Measurements from ENCODE around the gene SELP. TPM values are rescaled to one million over a fixed set of nuclear protein-coding genes. Genes with fewer than 3 reads are reported as not detected.

SELP gene
- total RNA-seq, 1 experiment from 2014 or later = not detected

- no peak for TF ChIP-seq SIN3A (IDR thresholded peaks at IDR 0.05; ENCODE audit: borderline replicate concordance, insufficient read depth, low read depth, low read length)
- intact Hi-C loops (cut with micrococcal nuclease; ENCODE audit: unreplicated experiment) (loop anchor here (5.0 kb wide), 1 partner anchor 202 kb away; no protein-coding TSS in a partner anchor), in situ Hi-C loops (cut with HindIII; ENCODE audit: low pct_unique_long_range_greater_than_20kb, low sequenced_read_pairs) (no loop called here)
- CTCF ChIA-PET = no interaction called here
- H3K4me1 ChIP-seq (ENCODE audit: control insufficient read depth, insufficient read depth, low read length) = no peaks in the 10 kb centered on the region
- no peaks in the 10 kb centered on the region for H3K36me3 ChIP-seq (ENCODE audit: control insufficient read depth, insufficient read depth, low read length)
- H3K9me3 ChIP-seq (ENCODE audit: control insufficient read depth, insufficient read depth, low read depth, low read length) = no peaks in the 10 kb centered on the region
- DNase-seq (ENCODE audit: low read depth, low spot score) = no peak
- no peak for ATAC-seq
- POLR2A ChIA-PET = no interaction called here
- H3K27ac ChIP-seq (ENCODE audit: low read length) = no peak overlapping the region
- no peak overlapping the region for H3K4me3 ChIP-seq (ENCODE audit: low read depth in 2 of 2, low read length in 2 of 2)
- H3K27me3 ChIP-seq (ENCODE audit: control insufficient read depth, insufficient read depth, low read length) = no peaks in the 10 kb centered on the region
- BruUV-seq (replicated peaks) = no TSS peak
Observed at GRCh38 chr1:169604781-169605560, 25.0 kb downstream of the SELP start.

DNA sequence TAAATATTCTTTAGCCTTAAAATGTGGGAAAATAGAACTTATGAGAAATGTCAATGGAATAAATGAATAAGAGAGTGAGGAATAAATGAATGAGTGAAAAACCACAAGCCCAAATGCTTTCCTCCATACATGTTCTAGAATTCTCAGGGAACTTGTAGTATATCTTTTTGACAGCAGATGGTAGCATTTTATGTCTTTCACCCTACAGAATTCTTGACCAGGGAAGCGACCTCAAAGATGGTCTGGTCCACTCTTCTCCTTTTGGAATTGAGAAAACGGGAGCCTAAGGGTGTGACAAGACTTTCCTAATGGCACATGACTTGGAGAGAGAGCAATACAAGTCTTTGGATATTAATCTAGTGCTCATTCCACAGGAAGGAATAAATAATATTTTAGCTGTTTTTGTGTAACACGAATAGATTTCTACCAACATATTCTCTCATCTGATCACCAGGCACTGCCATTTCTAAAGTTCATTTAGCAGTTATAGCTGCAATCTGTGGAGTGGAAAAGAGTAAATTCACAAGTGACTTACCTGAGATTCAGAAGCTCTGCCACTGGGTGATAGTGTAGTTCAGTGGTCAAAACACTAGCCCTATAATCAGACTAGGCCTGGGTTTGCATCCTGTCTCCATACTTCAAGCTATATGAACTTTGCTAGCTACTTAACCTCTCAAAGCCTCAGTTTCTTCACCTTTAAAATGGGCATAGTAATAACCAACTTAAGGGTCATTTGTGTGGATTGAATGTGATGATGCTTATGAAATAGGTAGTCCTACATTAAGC, 28.6 kb downstream of the SELP start:
- no peaks in the 10 kb centered on the region for H3K4me1 ChIP-seq (ENCODE audit: control insufficient read depth, insufficient read depth, low read length)
- H3K27me3 ChIP-seq (ENCODE audit: control insufficient read depth, insufficient read depth, low read length) = no peaks in the 10 kb centered on the region; the same call in 1 of the 2 replicates
- no peaks in the 10 kb centered on the region for H3K9me3 ChIP-seq (ENCODE audit: control insufficient read depth, insufficient read depth, low read depth, low read length)
- in situ Hi-C loops (cut with HindIII; ENCODE audit: low pct_unique_long_range_greater_than_20kb, low sequenced_read_pairs) = no loop called here
- no TSS peak for BruUV-seq (replicated peaks)
- intact Hi-C loops (cut with micrococcal nuclease; ENCODE audit: unreplicated experiment) = loop anchor here (2.0 to 5.0 kb wide), 2 partner anchors 112 to 206 kb away; no protein-coding TSS in a partner anchor
- POLR2A ChIA-PET = no interaction called here
- no peak overlapping the region for H3K27ac ChIP-seq (ENCODE audit: low read length)
- no peak for ATAC-seq
- DNase-seq (ENCODE audit: low read depth, low spot score) = no peak
- H3K4me3 ChIP-seq (ENCODE audit: low read depth in 2 of 2, low read length in 2 of 2) = no peak overlapping the region
- TF ChIP-seq CTCF (IDR thresholded peaks at IDR 0.05) = peak; percentile 48; the same call in 1 of the 2 replicates
- TF ChIP-seq, protein P1, sequence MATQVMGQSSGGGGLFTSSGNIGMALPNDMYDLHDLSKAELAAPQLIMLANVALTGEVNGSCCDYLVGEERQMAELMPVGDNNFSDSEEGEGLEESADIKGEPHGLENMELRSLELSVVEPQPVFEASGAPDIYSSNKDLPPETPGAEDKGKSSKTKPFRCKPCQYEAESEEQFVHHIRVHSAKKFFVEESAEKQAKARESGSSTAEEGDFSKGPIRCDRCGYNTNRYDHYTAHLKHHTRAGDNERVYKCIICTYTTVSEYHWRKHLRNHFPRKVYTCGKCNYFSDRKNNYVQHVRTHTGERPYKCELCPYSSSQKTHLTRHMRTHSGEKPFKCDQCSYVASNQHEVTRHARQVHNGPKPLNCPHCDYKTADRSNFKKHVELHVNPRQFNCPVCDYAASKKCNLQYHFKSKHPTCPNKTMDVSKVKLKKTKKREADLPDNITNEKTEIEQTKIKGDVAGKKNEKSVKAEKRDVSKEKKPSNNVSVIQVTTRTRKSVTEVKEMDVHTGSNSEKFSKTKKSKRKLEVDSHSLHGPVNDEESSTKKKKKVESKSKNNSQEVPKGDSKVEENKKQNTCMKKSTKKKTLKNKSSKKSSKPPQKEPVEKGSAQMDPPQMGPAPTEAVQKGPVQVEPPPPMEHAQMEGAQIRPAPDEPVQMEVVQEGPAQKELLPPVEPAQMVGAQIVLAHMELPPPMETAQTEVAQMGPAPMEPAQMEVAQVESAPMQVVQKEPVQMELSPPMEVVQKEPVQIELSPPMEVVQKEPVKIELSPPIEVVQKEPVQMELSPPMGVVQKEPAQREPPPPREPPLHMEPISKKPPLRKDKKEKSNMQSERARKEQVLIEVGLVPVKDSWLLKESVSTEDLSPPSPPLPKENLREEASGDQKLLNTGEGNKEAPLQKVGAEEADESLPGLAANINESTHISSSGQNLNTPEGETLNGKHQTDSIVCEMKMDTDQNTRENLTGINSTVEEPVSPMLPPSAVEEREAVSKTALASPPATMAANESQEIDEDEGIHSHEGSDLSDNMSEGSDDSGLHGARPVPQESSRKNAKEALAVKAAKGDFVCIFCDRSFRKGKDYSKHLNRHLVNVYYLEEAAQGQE (IDR thresholded peaks at IDR 0.05; ENCODE audit: insufficient read depth in 1 of 2, low read depth in 2 of 2, low read length in 1 of 2) = no peak
- CTCF ChIA-PET = interaction anchor here (0.9 to 1.2 kb wide), 2 partner anchors 15 to 111 kb away, joined by 4 to 11 read pairs; partner anchors contain the start of gene F5
- H3K36me3 ChIP-seq (ENCODE audit: control insufficient read depth, insufficient read depth, low read length) = no peaks in the 10 kb centered on the region

All from Panc1 (cell line).